ENCODE measurements around the gene SIRT4.

Gene SIRT4

GRCh38 chr12:120350576-120351350 lies 48.6 kb downstream of the SIRT4 start:
- DNase-seq (ENCODE audit: low read depth), result no peak

GRCh38 chr12:120352117-120352516 lies 50.0 kb downstream of the SIRT4 start:
- no peak for TF ChIP-seq CTCF (conservative IDR thresholded peaks at IDR 0.05; ENCODE audit: low read length)
- DNase-seq (ENCODE audit: low read depth), result peak; percentile 29
- no peak overlapping the region for H3K4me3 ChIP-seq (ENCODE audit: low read length)

More at GRCh38 chr12:120350576-120351350, 48.6 kb downstream of the SIRT4 start:
- TF ChIP-seq CTCF (conservative IDR thresholded peaks at IDR 0.05; ENCODE audit: low read length), result no peak
- H3K4me3 ChIP-seq (ENCODE audit: low read length), result no peak overlapping the region

GRCh38 chr12:120353136-120353535 lies 51.0 kb downstream of the SIRT4 start:
- TF ChIP-seq CTCF (conservative IDR thresholded peaks at IDR 0.05; ENCODE audit: low read length), result no peak
- no peak for DNase-seq (ENCODE audit: low read depth)
- H3K4me3 ChIP-seq (ENCODE audit: low read length), result no peak overlapping the region

GRCh38 chr12:120353556-120354317 lies 51.6 kb downstream of the SIRT4 start:
- no peak overlapping the region for H3K4me3 ChIP-seq (ENCODE audit: low read length)
- TF ChIP-seq CTCF (conservative IDR thresholded peaks at IDR 0.05; ENCODE audit: low read length), result no peak
- no peak for DNase-seq (ENCODE audit: low read depth)

- DNase-seq (ENCODE audit: low read depth), result peak; percentile 76
- H3K4me3 ChIP-seq (ENCODE audit: low read length), result no peak overlapping the region
- peak; percentile 91 for TF ChIP-seq CTCF (conservative IDR thresholded peaks at IDR 0.05; ENCODE audit: low read length)
Measured at GRCh38 chr12:120356567-120357030, 54.5 kb downstream of the SIRT4 start.

- no peak for TF ChIP-seq CTCF (conservative IDR thresholded peaks at IDR 0.05; ENCODE audit: low read length)
- no peak overlapping the region for H3K4me3 ChIP-seq (ENCODE audit: low read length)
- DNase-seq (ENCODE audit: low read depth), result no peak
Measured at GRCh38 chr12:120357104-120357503, 55.0 kb downstream of the SIRT4 start.

All from AG10803 (cell line).